ENCODE data around the gene SGSM2.

DNA sequence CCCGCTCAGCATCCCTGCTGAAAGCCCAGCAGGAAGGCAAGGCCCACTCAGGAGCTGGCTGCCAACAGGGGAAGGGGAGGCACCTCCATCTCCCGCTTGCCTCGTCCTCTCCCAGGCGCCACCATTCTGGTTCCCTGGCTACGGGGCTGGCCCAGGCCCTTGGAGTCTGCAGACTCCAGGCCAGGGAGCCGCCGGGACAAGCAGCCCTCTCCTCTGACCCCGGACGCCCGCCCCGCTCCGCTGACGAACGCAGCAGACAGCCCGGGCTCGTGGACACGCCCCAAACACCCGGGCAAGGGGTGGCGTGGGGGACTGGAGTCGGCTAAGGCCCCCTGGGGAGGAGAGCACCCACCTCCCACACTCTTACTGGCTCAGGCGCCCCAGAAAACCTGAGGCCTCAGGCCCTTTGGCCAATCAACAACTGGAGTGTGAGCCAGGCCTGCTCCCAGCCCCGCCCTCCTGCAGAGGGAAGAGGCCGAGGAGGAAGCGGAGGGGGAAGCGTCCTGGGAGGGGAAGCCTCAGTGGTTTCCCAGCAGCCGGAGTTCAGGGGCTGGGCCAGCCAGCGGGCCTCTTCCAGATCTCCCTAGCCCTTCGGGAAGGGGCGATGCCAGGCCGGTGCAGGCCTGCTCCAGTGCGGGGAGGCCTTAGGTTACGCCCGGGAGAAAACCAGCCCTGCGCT is 59.4 kb downstream of the SGSM2 start:
- TF ChIP-seq POLR2A (IDR thresholded peaks at IDR 0.05; ENCODE audit: low read length) (no peak), GATA1 (IDR thresholded peaks at IDR 0.05; ENCODE audit: low read depth, low read length) (no peak)

Measured in erythroblast (primary cell).